HCT116 (cell line): ENCODE data around the gene CACNA2D3. TPM values are rescaled to one million over a fixed set of nuclear protein-coding genes. Genes with fewer than 3 reads are reported as not detected.

Source experiments
- ATAC-seq: fragments of 200-7000 bp; cut with Tn5 transposase; 2 replicates; pipeline ENCODE4 v1.9.1; 2020; ENCODE audit warnings: mild to moderate bottlenecking, moderate library complexity
- BruUV-seq: library from RNA; stranded (reverse); fragments of 400-500 nt; replicated peaks from 2 replicates; lab custom pipeline; 2021; lab: Mats Ljungman, UMichigan
- CTCF ChIA-PET: fragments of 300-600 bp; sonication (Branson Sonifier 250); formaldehyde crosslinking; loops from one replicate; lab custom pipeline; 2021; ENCODE audit warnings: antibody characterized with exemption; lab: Charles Lee
- POLR2A ChIA-PET: fragments of 300-600, 350-600 bp; sonication (Branson Sonifier 250); formaldehyde crosslinking; loops from one replicate; lab custom pipeline; 2021; ENCODE audit warnings: antibody characterized with exemption; lab: Charles Lee
- RAD21 ChIA-PET, 2 experiments: fragments of 300-600 bp; sonication (Branson Sonifier 250); formaldehyde crosslinking; loops; one replicate each; lab custom pipeline; 2023; ENCODE audit warnings: low total read pairs in 2 of 2; ENCODE audit not compliant: uncharacterized antibody in 2 of 2, unreplicated experiment in 2 of 2, low non-redundant PET in 1 of 2; lab: Charles Lee
- DNase-seq: peaks from one replicate; pipeline ENCODE4 v3.0.0-alpha.2; 2010; ENCODE audit warnings: low read depth, low spot score
- H2AFZ ChIP-seq: fragments of 200-600 bp; shearing (Covaris generic), sonication (generic); 2 replicates; pipeline ENCODE4 v1.6.1; 2017; ENCODE audit warnings: low read depth, mixed run types, mixed read lengths, antibody characterized with exemption, low read length; ENCODE audit not compliant: poor library complexity, severe bottlenecking
- H3K27ac ChIP-seq: 2 replicates; pipeline ENCODE4 v1.5.1; 2012; ENCODE audit warnings: low read depth, low read length
- H3K27me3 ChIP-seq: fragments of 200-600 bp; sonication (generic); 2 replicates; pipeline ENCODE4 v1.6.1; 2016; ENCODE audit warnings: mixed run types, low read length, mixed read lengths; ENCODE audit not compliant: insufficient read depth
- H3K36me3 ChIP-seq, 2 experiments: fragments of 200-500 bp in 1 of 2; fragments of 200-600 bp in 1 of 2; sonication (Bioruptor generic) in 1 of 2; sonication (generic) in 1 of 2; 2 replicates each; pipeline versions ENCODE4 v1.5.1 to v1.6.1; 2014 to 2016; ENCODE audit warnings: low read length in 2 of 2, inconsistent platforms in 1 of 2, mixed read lengths in 1 of 2, mixed run types in 1 of 2; ENCODE audit not compliant: insufficient read depth in 2 of 2, control insufficient read depth in 1 of 2
- H3K4me1 ChIP-seq, 2 experiments: fragments of 200-600 bp in 1 of 2; sonication (generic) in 1 of 2; 2 replicates each; pipeline versions ENCODE4 v1.5.1 to v1.6.1; 2012 to 2017; ENCODE audit warnings: low read length in 2 of 2, inconsistent platforms in 1 of 2, mild to moderate bottlenecking in 1 of 2, mixed read lengths in 1 of 2, mixed run types in 1 of 2, moderate library complexity in 1 of 2; ENCODE audit not compliant: insufficient read depth in 2 of 2, control insufficient read depth in 1 of 2
- H3K4me2 ChIP-seq: fragments of 200-600 bp; sonication (generic); 2 replicates; pipeline ENCODE4 v1.6.1; 2017; ENCODE audit warnings: mixed run types, low read length, mixed read lengths
- H3K4me3 ChIP-seq, 2 experiments: fragments of 200-600 bp in 1 of 2; sonication (generic) in 1 of 2; replicated peaks in 1 of 2; 2 replicates each; pipeline ENCODE4 v1.5.1; 2011 to 2016; ENCODE audit warnings: low read length in 2 of 2, control low read depth in 1 of 2, low read depth in 1 of 2, mild to moderate bottlenecking in 1 of 2, mixed read lengths in 1 of 2, mixed run types in 1 of 2
- H3K79me2 ChIP-seq: fragments of 200-600 bp; sonication (generic); 2 replicates; pipeline ENCODE4 v1.6.1; 2017; ENCODE audit warnings: mild to moderate bottlenecking, mixed run types, low read length, moderate library complexity, mixed read lengths; ENCODE audit not compliant: insufficient read depth
- H3K9ac ChIP-seq: fragments of 200-600 bp; sonication (generic); 2 replicates; pipeline ENCODE4 v1.6.1; 2016; ENCODE audit warnings: low read length, mixed read lengths
- H3K9me2 ChIP-seq: fragments of 200-600 bp; sonication (generic), shearing (Covaris generic); 2 replicates; pipeline ENCODE4 v1.6.1; 2017; ENCODE audit warnings: mixed run types, mild to moderate bottlenecking, moderate library complexity; ENCODE audit not compliant: insufficient read depth
- H3K9me3 ChIP-seq, 2 experiments: fragments of 200-500 bp in 1 of 2; fragments of 200-600 bp in 1 of 2; sonication (Bioruptor generic) in 1 of 2; sonication (generic) in 1 of 2; 2 replicates each; pipeline ENCODE4 v1.6.1; 2014 to 2017; ENCODE audit warnings: low read length in 2 of 2, mixed read lengths in 2 of 2, inconsistent platforms in 1 of 2, low read depth in 1 of 2, mild to moderate bottlenecking in 1 of 2, mixed run types in 1 of 2, moderate library complexity in 1 of 2; ENCODE audit not compliant: control insufficient read depth in 1 of 2, insufficient read depth in 1 of 2
- H4K20me1 ChIP-seq: fragments of 200-600 bp; sonication (generic), shearing (Covaris generic); 2 replicates; pipeline ENCODE4 v1.6.1; 2017; ENCODE audit warnings: mixed run types, mild to moderate bottlenecking, moderate library complexity; ENCODE audit not compliant: insufficient read depth
- CBX3 ChIP-seq: IDR thresholded peaks from 2 replicates; pipeline ENCODE4 v1.6.1; 2012; ENCODE audit warnings: low read depth
- intact Hi-C: fragments of 100-400 bp; cut with micrococcal nuclease; formaldehyde crosslinking; loops from 2 replicates; pipeline ENCODE4 v1.10.0; 2022
- total RNA-seq: library from RNA; stranded (reverse); gene quantifications from one replicate; pipeline ENCODE4 v1.2.1, GENCODE V29; 2021; ENCODE audit not compliant: unreplicated experiment
- TF ChIP-seq, protein P1 (sequence below): IDR thresholded peaks from 2 replicates; pipeline ENCODE4 v1.6.1; 2011; ENCODE audit warnings: mild to moderate bottlenecking, low read length, moderate library complexity; ENCODE audit not compliant: insufficient replicate concordance; ENCODE audit errors: extremely low read depth
- TF ChIP-seq, protein P2 (sequence below), 3 experiments: fragments of 200-600 bp in 1 of 3; sonication (generic) in 1 of 3; IDR thresholded peaks in 2 of 3; conservative IDR thresholded peaks in 1 of 3; 2 replicates each; pipeline ENCODE4 v1.5.1; 2012 to 2017; ENCODE audit warnings: low read depth in 2 of 3, low read length in 2 of 3, antibody characterized with exemption in 1 of 3, borderline replicate concordance in 1 of 3, control low read depth in 1 of 3, mild to moderate bottlenecking in 1 of 3, mixed read lengths in 1 of 3, mixed run types in 1 of 3, moderate library complexity in 1 of 3; ENCODE audit not compliant: insufficient read depth in 1 of 3

Gene CACNA2D3
- total RNA-seq, 1 experiment from 2014 or later = 0.20 TPM

- H3K9ac ChIP-seq = no peak overlapping the region
- H3K4me2 ChIP-seq = no peak overlapping the region
- TF ChIP-seq, protein P1, sequence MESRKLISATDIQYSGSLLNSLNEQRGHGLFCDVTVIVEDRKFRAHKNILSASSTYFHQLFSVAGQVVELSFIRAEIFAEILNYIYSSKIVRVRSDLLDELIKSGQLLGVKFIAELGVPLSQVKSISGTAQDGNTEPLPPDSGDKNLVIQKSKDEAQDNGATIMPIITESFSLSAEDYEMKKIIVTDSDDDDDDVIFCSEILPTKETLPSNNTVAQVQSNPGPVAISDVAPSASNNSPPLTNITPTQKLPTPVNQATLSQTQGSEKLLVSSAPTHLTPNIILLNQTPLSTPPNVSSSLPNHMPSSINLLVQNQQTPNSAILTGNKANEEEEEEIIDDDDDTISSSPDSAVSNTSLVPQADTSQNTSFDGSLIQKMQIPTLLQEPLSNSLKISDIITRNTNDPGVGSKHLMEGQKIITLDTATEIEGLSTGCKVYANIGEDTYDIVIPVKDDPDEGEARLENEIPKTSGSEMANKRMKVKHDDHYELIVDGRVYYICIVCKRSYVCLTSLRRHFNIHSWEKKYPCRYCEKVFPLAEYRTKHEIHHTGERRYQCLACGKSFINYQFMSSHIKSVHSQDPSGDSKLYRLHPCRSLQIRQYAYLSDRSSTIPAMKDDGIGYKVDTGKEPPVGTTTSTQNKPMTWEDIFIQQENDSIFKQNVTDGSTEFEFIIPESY = no peak
- TF ChIP-seq, all 23 proteins: peak for 0
- ATAC-seq (no peak), DNase-seq (no peak)
- peaks cover 4 to 9% of the 10 kb centered on the region in 2 experiments; a peak in 2 of 4 replicates for H3K9me3 ChIP-seq
- ChIA-PET POLR2A (no interaction called here), RAD21 (no interaction called here), CTCF (no interaction called here)
- intact Hi-C loops = no loop called here
- H3K9me2 ChIP-seq = no peaks in the 10 kb centered on the region
- no TSS peak for BruUV-seq
- H3K79me2 ChIP-seq = no peaks in the 10 kb centered on the region
- H3K4me1 ChIP-seq = no peaks in the 10 kb centered on the region
- no peaks in the 10 kb centered on the region for H3K36me3 ChIP-seq
- H3K27me3 ChIP-seq = no peaks in the 10 kb centered on the region
- no peak overlapping the region for H2AFZ ChIP-seq
- H3K27ac ChIP-seq = no peak overlapping the region
- H3K4me3 ChIP-seq = no peak overlapping the region
- no peaks in the 10 kb centered on the region for H4K20me1 ChIP-seq
Measured at GRCh38 chr3:54622678-54623077, 500.3 kb downstream of the CACNA2D3 start.

DNA sequence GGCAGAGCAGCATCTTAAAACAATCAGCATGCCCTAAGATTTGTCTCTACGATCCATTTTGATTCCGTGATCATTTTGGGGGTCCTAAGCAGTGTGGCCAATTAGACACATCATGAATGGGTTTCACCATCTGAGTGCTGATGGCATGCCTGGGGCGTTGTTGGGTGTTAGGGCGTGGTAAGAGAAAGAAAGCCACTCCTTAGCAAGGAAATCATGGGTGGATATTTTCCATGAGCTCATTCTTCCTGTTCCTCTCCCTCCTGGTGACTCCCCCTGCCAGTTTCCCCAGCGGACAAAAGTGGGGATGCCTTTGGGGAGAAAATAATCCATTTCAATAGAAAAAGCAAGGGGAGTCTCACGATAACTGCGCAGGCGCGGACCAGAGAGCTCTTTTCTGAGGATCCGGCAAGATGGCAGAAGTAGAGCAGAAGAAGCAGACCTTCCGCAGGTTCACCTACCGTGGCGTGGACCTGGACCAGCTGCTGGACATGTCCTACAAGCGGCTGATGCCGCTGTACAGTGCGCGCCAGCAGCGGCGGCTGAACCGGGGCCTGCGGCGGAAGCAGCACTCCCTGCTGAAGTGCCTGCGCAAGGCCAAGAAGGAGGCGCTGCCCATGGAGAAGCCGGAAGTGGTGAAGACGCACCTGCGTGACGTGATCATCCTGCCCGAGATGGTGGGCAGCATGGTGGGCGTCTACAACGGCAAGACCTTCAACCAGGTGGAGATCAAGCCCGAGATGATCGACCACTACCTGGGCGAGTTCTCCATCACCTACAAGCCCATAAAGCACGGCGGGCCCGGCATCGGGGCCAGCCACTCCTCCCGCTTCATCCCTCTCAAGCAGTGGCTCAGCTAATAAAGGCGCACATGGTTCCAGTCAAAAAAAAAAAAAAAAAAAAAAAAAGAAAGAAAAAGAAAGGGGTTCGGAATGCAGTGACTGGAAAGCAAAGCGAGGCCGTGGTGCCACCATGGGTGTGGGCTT is 503.7 kb downstream of the CACNA2D3 start:
- H3K4me3 ChIP-seq = no peak overlapping the region
- no peak for TF ChIP-seq CBX3
- TF ChIP-seq, protein P2, sequence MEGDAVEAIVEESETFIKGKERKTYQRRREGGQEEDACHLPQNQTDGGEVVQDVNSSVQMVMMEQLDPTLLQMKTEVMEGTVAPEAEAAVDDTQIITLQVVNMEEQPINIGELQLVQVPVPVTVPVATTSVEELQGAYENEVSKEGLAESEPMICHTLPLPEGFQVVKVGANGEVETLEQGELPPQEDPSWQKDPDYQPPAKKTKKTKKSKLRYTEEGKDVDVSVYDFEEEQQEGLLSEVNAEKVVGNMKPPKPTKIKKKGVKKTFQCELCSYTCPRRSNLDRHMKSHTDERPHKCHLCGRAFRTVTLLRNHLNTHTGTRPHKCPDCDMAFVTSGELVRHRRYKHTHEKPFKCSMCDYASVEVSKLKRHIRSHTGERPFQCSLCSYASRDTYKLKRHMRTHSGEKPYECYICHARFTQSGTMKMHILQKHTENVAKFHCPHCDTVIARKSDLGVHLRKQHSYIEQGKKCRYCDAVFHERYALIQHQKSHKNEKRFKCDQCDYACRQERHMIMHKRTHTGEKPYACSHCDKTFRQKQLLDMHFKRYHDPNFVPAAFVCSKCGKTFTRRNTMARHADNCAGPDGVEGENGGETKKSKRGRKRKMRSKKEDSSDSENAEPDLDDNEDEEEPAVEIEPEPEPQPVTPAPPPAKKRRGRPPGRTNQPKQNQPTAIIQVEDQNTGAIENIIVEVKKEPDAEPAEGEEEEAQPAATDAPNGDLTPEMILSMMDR (IDR thresholded peaks at IDR 0.05 in 2 of 3, conservative IDR thresholded peaks at IDR 0.05 in 1 of 3; ENCODE audit: borderline replicate concordance in 1 of 3, insufficient read depth in 1 of 3, low read depth in 2 of 3, low read length in 2 of 3) = no peak
- TF ChIP-seq, all 23 proteins: peak for 0
- H3K4me1 ChIP-seq = no peaks in the 10 kb centered on the region
- ATAC-seq (no peak), DNase-seq (no peak)
- H3K9me3 ChIP-seq = peaks cover 4 to 9% of the 10 kb centered on the region in 2 experiments; a peak in 2 of 4 replicates
- no peak overlapping the region for H3K4me2 ChIP-seq
- no peaks in the 10 kb centered on the region for H3K27me3 ChIP-seq
- ChIA-PET POLR2A (no interaction called here), CTCF (no interaction called here), RAD21 (no interaction called here)
- H4K20me1 ChIP-seq = no peaks in the 10 kb centered on the region
- H3K79me2 ChIP-seq = no peaks in the 10 kb centered on the region
- no TSS peak for BruUV-seq
- H2AFZ ChIP-seq = no peak overlapping the region
- no peaks in the 10 kb centered on the region for H3K9me2 ChIP-seq
- intact Hi-C loops = no loop called here
- H3K9ac ChIP-seq = no peak overlapping the region
- H3K27ac ChIP-seq = no peak overlapping the region
- H3K36me3 ChIP-seq = no peaks in the 10 kb centered on the region
